ENCODE results near the gene FUT3. TPM values are rescaled to one million over a fixed set of nuclear protein-coding genes. Genes with fewer than 3 reads are reported as not detected.
"Not testable (repeated sequence)": the region's sequence is repeated elsewhere in the genome, so short reads cannot be mapped to it uniquely, and the experiment has no call there.

FUT3 gene
- total and polyA plus RNA-seq, 2 of the 8 experiments (the other 6 are each of a cell fraction or from before 2014, with no cell fraction given), result 0.15 to 0.63 TPM

DNA sequence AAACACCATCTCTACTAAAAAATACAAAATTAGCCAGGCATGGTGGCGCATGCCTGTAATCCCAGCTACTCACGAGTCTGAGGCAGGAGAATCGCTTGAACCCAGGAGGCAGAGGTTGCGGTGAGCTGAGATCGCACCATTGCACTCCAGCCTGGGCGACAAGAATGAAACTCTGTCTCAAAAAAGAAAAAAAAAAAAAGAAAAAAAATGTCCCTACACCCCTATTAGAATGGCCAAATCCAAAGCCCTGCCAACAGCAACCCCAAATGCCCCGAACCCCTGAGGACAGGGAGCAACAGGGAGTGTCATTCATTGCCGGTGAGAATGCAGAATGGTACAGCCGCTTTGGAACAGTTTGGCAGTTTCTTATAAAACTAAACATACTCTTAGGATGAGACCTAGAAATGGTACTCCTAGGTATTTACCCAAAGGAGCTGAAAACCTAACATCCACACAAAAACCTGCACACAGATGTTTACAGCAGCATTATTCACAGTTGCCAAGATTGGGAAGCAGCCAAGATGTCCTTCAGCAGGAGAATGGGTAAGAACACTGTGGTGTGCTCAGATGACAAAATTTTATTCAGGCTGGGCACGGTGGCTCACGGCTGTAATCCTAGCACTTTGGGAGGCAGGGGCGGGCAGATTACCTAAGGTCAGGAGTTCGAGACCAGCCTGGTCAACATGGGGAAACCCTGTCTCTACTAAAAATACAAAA lies 32.1 kb upstream of the FUT3 start:
- H3K9me3 ChIP-seq (ENCODE audit: insufficient read depth in 2 of 2, low read depth in 1 of 2, low read length in 1 of 2); H3K4me3 ChIP-seq (ENCODE audit: extremely low read depth in 1 of 4, insufficient read depth in 2 of 4, low read depth in 3 of 4, low read length in 4 of 4); H3K4ac ChIP-seq (replicated peaks; ENCODE audit: insufficient read length, low read depth, low read length); H4K8ac ChIP-seq (ENCODE audit: extremely low read depth, insufficient read depth, low read length); H3K27ac ChIP-seq (ENCODE audit: low read depth, low read length); H4K20me1 ChIP-seq (replicated peaks in 1 of 2; ENCODE audit: control insufficient read depth in 1 of 2, insufficient read depth in 2 of 2, low read length in 2 of 2); H2BK120ac ChIP-seq (replicated peaks; ENCODE audit: low read depth, low read length); H2BK12ac ChIP-seq (ENCODE audit: low read depth, low read length); H3K56ac ChIP-seq (replicated peaks; ENCODE audit: insufficient read length, low read depth, low read length); H3K23me2 ChIP-seq (ENCODE audit: low read depth, low read length); H2BK5ac ChIP-seq (ENCODE audit: low read depth, low read length); H3K36me3 ChIP-seq (ENCODE audit: control insufficient read depth in 2 of 4, insufficient read depth in 4 of 4, low read length in 3 of 4); H2AFZ ChIP-seq (ENCODE audit: low read length); H3K23ac ChIP-seq (ENCODE audit: insufficient read length); H3K27me3 ChIP-seq (replicated peaks in 1 of 4; ENCODE audit: control insufficient read depth in 3 of 4, extremely low read depth in 1 of 4, insufficient read depth in 3 of 4, low read length in 3 of 4); H4K5ac ChIP-seq (ENCODE audit: insufficient read length, low read depth, low read length); FAIRE-seq; H2BK15ac ChIP-seq (ENCODE audit: low read length); H3K4me2 ChIP-seq (ENCODE audit: insufficient read depth in 1 of 2, low read depth in 2 of 2, low read length in 2 of 2); H3K9ac ChIP-seq (replicated peaks in 1 of 4; ENCODE audit: extremely low read depth in 1 of 4, low read depth in 3 of 4, low read length in 3 of 4); H3K14ac ChIP-seq (ENCODE audit: insufficient read length); H3K18ac ChIP-seq (ENCODE audit: extremely low read depth, low read length); H3K79me2 ChIP-seq (ENCODE audit: control insufficient read depth in 1 of 2, insufficient read depth in 2 of 2, low read length in 2 of 2); H3K79me1 ChIP-seq (ENCODE audit: low read depth, low read length); H2AK5ac ChIP-seq (ENCODE audit: low read depth, low read length); DNase-seq (ENCODE audit: low read depth in 1 of 2, low spot score in 2 of 2); H4K91ac ChIP-seq (replicated peaks; ENCODE audit: insufficient read length, low read length); H2BK20ac ChIP-seq (ENCODE audit: low read length): not testable (repeated sequence)
- H3K4me1 ChIP-seq (replicated peaks in 1 of 4; ENCODE audit: control insufficient read depth in 3 of 4, insufficient read depth in 4 of 4, low read length in 3 of 4), result peaks cover 0 to 17% (median 6%) of the 10 kb centered on the region in 4 experiments; a peak in 6 of 7 replicates
- ChIA-PET CTCF (ENCODE audit: partially characterized antibody) (interaction anchor here (0.6 to 1.6 kb wide), 8 partner anchors 8 to 189 kb away, joined by 3 to 9 read pairs (median 4); no protein-coding TSS in a partner anchor), POLR2A (ENCODE audit: partially characterized antibody) (interaction anchor here (1.0 to 2.2 kb wide), 5 partner anchors 7 to 88 kb away, joined by 3 to 6 read pairs (median 3); no protein-coding TSS in a partner anchor)
- 96% methylated on average over 11 of the region's 13 CpGs; no CpG with 5 or more reads in 1 of the 2 experiments for WGBS, 2 experiments (ENCODE audit: extremely low coverage in 1 of 2, insufficient coverage in 1 of 2, insufficient read length in 1 of 2, insufficient replicate concordance in 2 of 2, low coverage in 1 of 2, low lambda C conversion rate in 2 of 2, missing lambda C conversion rate in 1 of 2)

All from H1 (cell line).